Measurements from ENCODE around the gene BTBD10. TPM values are rescaled to one million over a fixed set of nuclear protein-coding genes. Genes with fewer than 3 reads are reported as not detected.

The BTBD10 gene
- total RNA-seq, 2 experiments from 2014 or later: 13.3 to 14.8 TPM

DNA sequence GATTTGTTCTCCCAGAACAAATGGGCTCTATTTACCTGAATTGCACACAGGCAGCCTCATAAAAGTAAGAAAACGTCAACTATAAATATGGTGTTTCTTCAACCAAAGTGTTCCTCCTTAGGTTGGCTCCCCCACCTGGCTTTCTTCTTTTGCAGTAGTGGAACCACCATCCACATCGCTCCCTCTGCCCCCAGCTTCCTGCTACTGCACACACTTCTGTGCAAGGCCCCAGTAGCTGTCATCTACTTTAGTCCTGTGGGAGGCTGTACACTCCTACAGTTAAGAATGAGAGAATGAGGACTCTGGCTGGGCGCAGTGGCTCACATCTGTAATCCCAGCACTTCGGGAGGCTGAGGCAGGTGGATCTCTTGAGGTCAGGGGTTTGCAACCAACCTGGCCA is 95.9 kb downstream of the BTBD10 start:
- POLR2A ChIA-PET: no interaction called here
- H3K36me3 ChIP-seq (ENCODE audit: insufficient read depth, low read length): peaks cover 98% of the 10 kb centered on the region
- no peak for DNase-seq
- CTCF ChIA-PET: interaction anchor here (0.7 kb wide), 1 partner anchor 425 kb away, joined by 4 read pairs; no protein-coding TSS in a partner anchor
- no peaks in the 10 kb centered on the region for H3K4me1 ChIP-seq (ENCODE audit: insufficient read depth, low read length)
- no peak overlapping the region for H3K27ac Mint-ChIP-seq
- no peaks in the 10 kb centered on the region for H3K9me3 Mint-ChIP-seq
- H3K27ac ChIP-seq (ENCODE audit: low read depth in 1 of 2, low read length in 2 of 2): no peak overlapping the region
- no peaks in the 10 kb centered on the region for H3K27me3 ChIP-seq (ENCODE audit: control insufficient read depth in 1 of 2, insufficient read depth in 2 of 2, low read length in 2 of 2)
- H3K36me3 Mint-ChIP-seq (ENCODE audit: low read depth): peaks cover 63% of the 10 kb centered on the region
- H3K4me3 Mint-ChIP-seq: no peak overlapping the region
- H3K9me3 ChIP-seq (ENCODE audit: control insufficient read depth in 1 of 2, insufficient read depth in 1 of 2, low read length in 2 of 2): no peaks in the 10 kb centered on the region
- intact Hi-C loops (cut with DNase I, micrococcal nuclease): no loop called here
- H3K4me3 ChIP-seq (ENCODE audit: low read length): no peak overlapping the region
- H3K4me1 Mint-ChIP-seq (ENCODE audit: low read depth): no peaks in the 10 kb centered on the region
- no peak for ATAC-seq (ENCODE audit: poor library complexity)
- TF ChIP-seq, protein P1, sequence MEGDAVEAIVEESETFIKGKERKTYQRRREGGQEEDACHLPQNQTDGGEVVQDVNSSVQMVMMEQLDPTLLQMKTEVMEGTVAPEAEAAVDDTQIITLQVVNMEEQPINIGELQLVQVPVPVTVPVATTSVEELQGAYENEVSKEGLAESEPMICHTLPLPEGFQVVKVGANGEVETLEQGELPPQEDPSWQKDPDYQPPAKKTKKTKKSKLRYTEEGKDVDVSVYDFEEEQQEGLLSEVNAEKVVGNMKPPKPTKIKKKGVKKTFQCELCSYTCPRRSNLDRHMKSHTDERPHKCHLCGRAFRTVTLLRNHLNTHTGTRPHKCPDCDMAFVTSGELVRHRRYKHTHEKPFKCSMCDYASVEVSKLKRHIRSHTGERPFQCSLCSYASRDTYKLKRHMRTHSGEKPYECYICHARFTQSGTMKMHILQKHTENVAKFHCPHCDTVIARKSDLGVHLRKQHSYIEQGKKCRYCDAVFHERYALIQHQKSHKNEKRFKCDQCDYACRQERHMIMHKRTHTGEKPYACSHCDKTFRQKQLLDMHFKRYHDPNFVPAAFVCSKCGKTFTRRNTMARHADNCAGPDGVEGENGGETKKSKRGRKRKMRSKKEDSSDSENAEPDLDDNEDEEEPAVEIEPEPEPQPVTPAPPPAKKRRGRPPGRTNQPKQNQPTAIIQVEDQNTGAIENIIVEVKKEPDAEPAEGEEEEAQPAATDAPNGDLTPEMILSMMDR (IDR thresholded peaks at IDR 0.05): no peak
- H3K27me3 Mint-ChIP-seq: no peaks in the 10 kb centered on the region

DNA sequence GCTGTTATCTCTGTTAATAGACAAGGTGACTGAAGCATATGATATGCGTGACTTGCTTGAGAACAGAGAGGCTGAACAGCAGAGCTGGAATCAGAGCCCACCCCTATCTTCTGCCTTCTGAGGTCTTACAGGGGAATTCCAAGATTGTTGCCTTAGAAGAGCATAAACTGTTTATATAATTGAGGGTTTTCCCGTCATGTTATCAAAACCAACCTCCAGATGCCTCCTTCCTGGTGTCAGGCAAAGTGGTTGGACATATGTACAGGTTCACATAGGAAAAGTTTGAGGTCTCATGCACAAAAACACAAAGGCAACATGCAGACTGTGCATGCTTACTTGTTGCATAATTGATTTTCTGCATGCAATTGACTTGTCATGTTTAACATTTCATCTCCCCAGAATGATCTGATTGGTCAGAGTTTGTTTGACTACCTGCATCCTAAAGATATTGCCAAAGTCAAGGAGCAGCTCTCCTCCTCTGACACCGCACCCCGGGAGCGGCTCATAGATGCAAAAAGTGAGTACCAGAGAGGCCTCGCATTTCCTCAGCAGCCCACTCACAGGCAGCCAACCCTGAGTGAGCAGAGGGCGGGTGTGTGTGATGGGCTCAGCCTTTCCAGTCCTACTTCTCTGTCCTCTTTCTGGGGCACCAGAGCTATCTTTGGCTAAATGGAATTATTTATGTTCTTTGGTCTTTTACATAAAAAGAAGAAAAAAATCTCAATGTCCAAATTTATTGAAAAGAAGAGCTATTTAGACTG is 96.6 kb downstream of the BTBD10 start:
- ChIA-PET CTCF (no interaction called here), POLR2A (no interaction called here)
- Mint-ChIP-seq H3K27ac (no peak overlapping the region), H3K27me3 (no peaks in the 10 kb centered on the region), H3K4me3 (no peak overlapping the region), H3K36me3 (ENCODE audit: low read depth) (peaks cover 70% of the 10 kb centered on the region), H3K4me1 (ENCODE audit: low read depth) (no peaks in the 10 kb centered on the region), H3K9me3 (no peaks in the 10 kb centered on the region)
- DNase-seq (no peak), ATAC-seq (ENCODE audit: poor library complexity) (no peak)
- TF ChIP-seq, protein P1 (IDR thresholded peaks at IDR 0.05): no peak
- Histone ChIP-seq H3K4me1 (ENCODE audit: insufficient read depth, low read length) (no peaks in the 10 kb centered on the region), H3K27me3 (ENCODE audit: control insufficient read depth in 1 of 2, insufficient read depth in 2 of 2, low read length in 2 of 2) (no peaks in the 10 kb centered on the region), H3K9me3 (ENCODE audit: control insufficient read depth in 1 of 2, insufficient read depth in 1 of 2, low read length in 2 of 2) (no peaks in the 10 kb centered on the region), H3K27ac (ENCODE audit: low read depth in 1 of 2, low read length in 2 of 2) (no peak overlapping the region), H3K4me3 (ENCODE audit: low read length) (no peak overlapping the region), H3K36me3 (ENCODE audit: insufficient read depth, low read length) (peaks cover 98% of the 10 kb centered on the region)
- intact Hi-C loops (cut with DNase I, micrococcal nuclease): no loop called here

GRCh38 chr11:13364388-13364787 is 98.6 kb downstream of the BTBD10 start:
- CTCF ChIA-PET: no interaction called here
- ATAC-seq (ENCODE audit: poor library complexity) (no peak), DNase-seq (no peak)
- Histone ChIP-seq H3K36me3 (ENCODE audit: insufficient read depth, low read length) (peaks cover 97% of the 10 kb centered on the region), H3K27me3 (ENCODE audit: control insufficient read depth in 1 of 2, insufficient read depth in 2 of 2, low read length in 2 of 2) (no peaks in the 10 kb centered on the region), H3K4me3 (ENCODE audit: low read length) (no peak overlapping the region), H3K27ac (ENCODE audit: low read depth in 1 of 2, low read length in 2 of 2) (no peak overlapping the region), H3K9me3 (ENCODE audit: control insufficient read depth in 1 of 2, insufficient read depth in 1 of 2, low read length in 2 of 2) (no peaks in the 10 kb centered on the region), H3K4me1 (ENCODE audit: insufficient read depth, low read length) (no peaks in the 10 kb centered on the region)
- Mint-ChIP-seq H3K4me1 (ENCODE audit: low read depth) (no peaks in the 10 kb centered on the region), H3K4me3 (no peak overlapping the region), H3K27ac (no peak overlapping the region), H3K27me3 (no peaks in the 10 kb centered on the region), H3K36me3 (ENCODE audit: low read depth) (peaks cover 90% of the 10 kb centered on the region), H3K9me3 (no peaks in the 10 kb centered on the region)
- intact Hi-C loops (cut with DNase I, micrococcal nuclease): no loop called here
- POLR2A ChIA-PET: no interaction called here
- TF ChIP-seq, protein P1 (IDR thresholded peaks at IDR 0.05): no peak

Data from CD4-positive, alpha-beta T cell (primary cell).